ENCODE data around the gene FXYD3. TPM values are rescaled to one million over a fixed set of nuclear protein-coding genes. Genes with fewer than 3 reads are reported as not detected.

FXYD3 gene, protein sequence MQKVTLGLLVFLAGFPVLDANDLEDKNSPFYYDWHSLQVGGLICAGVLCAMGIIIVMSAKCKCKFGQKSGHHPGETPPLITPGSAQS
- not detected in 2 replicates for total RNA-seq

GRCh38 chr19:35115177-35115951 lies at the start of gene FXYD3:
TSS of gene FXYD3 (plus strand) at chr19:35115823. CDS start at chr19:35119377, 3,554 bp downstream.

GRCh38 chr19:35134601-35135242 lies 19.1 kb downstream of the FXYD3 start, which contains the start of gene LGI4:
TSS of gene LGI4 (minus strand) at chr19:35135059. CDS start at chr19:35134680, 379 bp downstream.

DNA sequence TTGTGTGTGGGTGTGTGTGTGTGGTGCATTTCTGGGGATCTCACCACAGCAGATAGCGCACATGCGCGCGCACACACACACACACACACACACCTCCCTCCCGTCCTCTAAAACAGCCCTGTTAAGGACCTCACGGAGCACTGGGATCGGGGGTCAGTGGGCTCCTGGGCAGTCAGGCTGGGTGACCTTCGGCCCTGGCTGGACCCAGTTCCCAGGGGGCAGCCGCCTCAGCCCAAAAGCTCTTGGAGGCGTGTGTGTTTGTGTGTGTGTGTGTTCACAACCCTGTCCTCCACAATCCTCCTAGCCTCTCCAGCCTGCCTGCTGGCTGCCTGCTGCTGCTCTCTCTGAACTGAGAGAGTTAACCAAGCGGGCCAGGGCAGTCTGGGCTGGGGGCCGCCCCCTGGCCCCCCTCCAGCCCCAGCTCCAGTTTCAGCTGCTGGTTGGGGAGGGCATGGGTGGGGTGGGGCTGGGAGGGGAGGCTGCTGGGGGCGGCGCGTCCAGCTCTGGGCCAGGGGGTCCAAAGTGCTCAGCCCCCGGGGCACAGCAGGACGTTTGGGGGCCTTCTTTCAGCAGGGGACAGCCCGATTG lies 22.8 kb downstream of the FXYD3 start, which contains the start of gene FXYD1:
TSS of gene FXYD1 (plus strand) at position 520 of the 588 bp plus-strand sequence. CDS start 1,256 bp downstream, outside the sequence.

DNA sequence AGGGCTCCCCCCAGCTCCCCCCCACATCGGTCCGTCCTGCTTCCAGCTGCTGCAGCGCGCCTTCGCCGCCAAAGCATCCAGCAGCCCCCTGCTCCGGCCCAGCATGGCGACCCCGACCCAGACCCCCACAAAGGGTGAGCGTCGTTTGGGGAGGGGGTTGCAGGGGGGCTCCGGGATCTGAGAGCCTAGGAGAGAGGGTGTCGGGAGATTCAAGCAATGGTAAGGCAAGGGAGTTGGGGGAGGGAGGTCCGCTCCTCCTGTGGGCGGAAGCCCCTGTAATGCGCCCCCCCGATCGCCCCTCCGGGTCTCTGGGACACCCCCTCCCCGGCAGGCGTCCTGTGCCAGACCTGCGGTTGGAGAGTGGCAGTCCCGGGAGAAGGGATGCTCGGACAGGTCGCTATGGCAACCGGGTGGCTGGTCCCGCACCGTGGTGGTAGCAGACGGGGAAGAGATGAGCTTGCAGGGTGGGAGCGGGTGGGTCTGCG lies 27.6 kb downstream of the FXYD3 start, which contains the start of gene FXYD7:
TSS of gene FXYD7 (plus strand) at position 25 of the 485 bp plus-strand sequence. CDS start at position 104, 79 bp downstream.

GRCh38 chr19:35154525-35155406 lies 39.1 kb downstream of the FXYD3 start, which contains the start of gene FXYD5:
TSS of gene FXYD5 (plus strand) at chr19:35154735. CDS start at chr19:35155551, 816 bp downstream.

Small RNA genes lying within 50 kb of the gene (small RNA-seq; reads per million reads assigned to genes)
- not detected for gene AC020907.2 (ENCODE audit: low replicate concordance)

Other genes starting within 250 kb of the FXYD3 start
- 1.3 and 3.7 TPM in 2 replicates for gene ZNF30, start 188.9 kb upstream of the FXYD3 start, total RNA-seq
- gene ZNF792, start 151.6 kb upstream of the FXYD3 start, total RNA-seq = 3.3 and 17.0 TPM in 2 replicates
- 34.6 and 46.0 TPM in 2 replicates for gene GRAMD1A, start 115.5 kb upstream of the FXYD3 start, total RNA-seq
- gene SCN1B, start 85.4 kb upstream of the FXYD3 start, total RNA-seq = 4.4 and 4.7 TPM in 2 replicates
- 0.44 TPM in 1 of 2 replicates, not detected in the other for gene HPN, start 74.1 kb upstream of the FXYD3 start, total RNA-seq
- gene LGI4, start 19.2 kb downstream of the FXYD3 start, total RNA-seq = not detected in 2 replicates
- gene FXYD1, start 23.0 kb downstream of the FXYD3 start, total RNA-seq = 0.66 TPM in 1 of 2 replicates, not detected in the other
- not detected in 2 replicates for gene FXYD7, start 27.4 kb downstream of the FXYD3 start, total RNA-seq
- gene FXYD5, start 38.9 kb downstream of the FXYD3 start, total RNA-seq = 55.0 and 63.7 TPM in 2 replicates
- not detected in 2 replicates for gene FAM187B, start 112.9 kb downstream of the FXYD3 start, total RNA-seq
- gene LSR, start 133.2 kb downstream of the FXYD3 start, total RNA-seq = 0.22 and 1.9 TPM in 2 replicates
- 75.9 and 81.4 TPM in 2 replicates for gene USF2, start 153.1 kb downstream of the FXYD3 start, total RNA-seq
- under 0.01 TPM in 1 of 2 replicates, not detected in the other for gene HAMP, start 166.7 kb downstream of the FXYD3 start, total RNA-seq
- gene MAG, start 176.3 kb downstream of the FXYD3 start, total RNA-seq = 0.43 TPM in 1 of 2 replicates, not detected in the other
- gene CD22, start 213.4 kb downstream of the FXYD3 start, total RNA-seq = 1.7 TPM in 1 of 2 replicates, not detected in the other
- gene FFAR1, start 232.1 kb downstream of the FXYD3 start, total RNA-seq = not detected in 2 replicates
- not detected in 2 replicates for gene FFAR3, start 242.6 kb downstream of the FXYD3 start, total RNA-seq